ENCODE measurements around the gene EVA1C.
"Not testable (repeated sequence)": the region's sequence is repeated elsewhere in the genome, so short reads cannot be mapped to it uniquely, and the experiment has no call there.

Gene EVA1C

GRCh38 chr21:32545948-32546441 lies 133.5 kb downstream of the EVA1C start:
- H3K4me1 Mint-ChIP-seq: no peaks in the 10 kb centered on the region
- H3K9me3 Mint-ChIP-seq: no peaks in the 10 kb centered on the region
- ATAC-seq (no peak), DNase-seq (no peak)
- H3K27ac Mint-ChIP-seq: no peak overlapping the region
- H3K27me3 Mint-ChIP-seq: no peaks in the 10 kb centered on the region
- H3K36me3 Mint-ChIP-seq (ENCODE audit: low read depth): no peaks in the 10 kb centered on the region
- H3K4me3 Mint-ChIP-seq: no peak overlapping the region

- Mint-ChIP-seq H3K4me3 (no peak overlapping the region), H3K4me1 (no peaks in the 10 kb centered on the region), H3K27ac (no peak overlapping the region), H3K27me3 (no peaks in the 10 kb centered on the region), H3K9me3 (no peaks in the 10 kb centered on the region), H3K36me3 (ENCODE audit: low read depth) (no peaks in the 10 kb centered on the region)
- no peak for DNase-seq
- no peak for ATAC-seq
Observed at GRCh38 chr21:32547018-32547417, 134.5 kb downstream of the EVA1C start.

- ATAC-seq (no peak), DNase-seq (no peak)
- Mint-ChIP-seq H3K9me3 (no peaks in the 10 kb centered on the region), H3K4me1 (no peaks in the 10 kb centered on the region), H3K27ac (no peak overlapping the region), H3K27me3 (no peaks in the 10 kb centered on the region), H3K4me3 (no peak overlapping the region), H3K36me3 (ENCODE audit: low read depth) (no peaks in the 10 kb centered on the region)
Observed at GRCh38 chr21:32548978-32549377, 136.5 kb downstream of the EVA1C start.

GRCh38 chr21:32549440-32549839 lies 136.9 kb downstream of the EVA1C start:
- Mint-ChIP-seq H3K9me3 (no peaks in the 10 kb centered on the region), H3K36me3 (ENCODE audit: low read depth) (no peaks in the 10 kb centered on the region), H3K27me3 (no peaks in the 10 kb centered on the region), H3K4me1 (no peaks in the 10 kb centered on the region), H3K27ac (no peak overlapping the region), H3K4me3 (no peak overlapping the region)
- no peak for DNase-seq
- no peak for ATAC-seq

- no peak for ATAC-seq
- Mint-ChIP-seq H3K27ac (no peak overlapping the region), H3K27me3 (no peaks in the 10 kb centered on the region), H3K4me1 (no peaks in the 10 kb centered on the region), H3K4me3 (no peak overlapping the region), H3K36me3 (ENCODE audit: low read depth) (no peaks in the 10 kb centered on the region), H3K9me3 (no peaks in the 10 kb centered on the region)
- DNase-seq: no peak
Observed at GRCh38 chr21:32549886-32550285, 137.4 kb downstream of the EVA1C start.

- Mint-ChIP-seq H3K36me3 (ENCODE audit: low read depth) (no peaks in the 10 kb centered on the region), H3K9me3 (no peaks in the 10 kb centered on the region), H3K27me3 (no peaks in the 10 kb centered on the region), H3K4me3 (no peak overlapping the region), H3K4me1 (peaks cover 2% of the 10 kb centered on the region), H3K27ac (no peak overlapping the region)
- ATAC-seq (no peak), DNase-seq (no peak)
Observed at GRCh38 chr21:32554832-32555638, 142.5 kb downstream of the EVA1C start.

GRCh38 chr21:32558106-32558505 lies 145.6 kb downstream of the EVA1C start:
- H3K9me3 Mint-ChIP-seq: no peaks in the 10 kb centered on the region
- no peak overlapping the region for H3K4me3 Mint-ChIP-seq
- DNase-seq (no peak), ATAC-seq (no peak)
- H3K27ac Mint-ChIP-seq: no peak overlapping the region
- peaks cover 7% of the 10 kb centered on the region for H3K4me1 Mint-ChIP-seq
- no peaks in the 10 kb centered on the region for H3K36me3 Mint-ChIP-seq (ENCODE audit: low read depth)
- no peaks in the 10 kb centered on the region for H3K27me3 Mint-ChIP-seq

GRCh38 chr21:32559006-32559610 lies 146.6 kb downstream of the EVA1C start:
- Mint-ChIP-seq H3K9me3 (no peaks in the 10 kb centered on the region), H3K4me3 (no peak overlapping the region), H3K36me3 (ENCODE audit: low read depth) (no peaks in the 10 kb centered on the region)

GRCh38 chr21:32560896-32561295 lies 148.4 kb downstream of the EVA1C start:
- ATAC-seq (no peak), DNase-seq (no peak)
- Mint-ChIP-seq H3K4me3 (no peak overlapping the region), H3K4me1 (peaks cover 5% of the 10 kb centered on the region), H3K36me3 (ENCODE audit: low read depth) (peaks cover 5% of the 10 kb centered on the region), H3K27me3 (no peaks in the 10 kb centered on the region), H3K9me3 (peaks cover 12% of the 10 kb centered on the region), H3K27ac (no peak overlapping the region)

More at GRCh38 chr21:32559006-32559610, 146.6 kb downstream of the EVA1C start:
- Mint-ChIP-seq H3K27me3 (no peaks in the 10 kb centered on the region), H3K27ac (no peak overlapping the region), H3K4me1 (peaks cover 7% of the 10 kb centered on the region)
- ATAC-seq (no peak), DNase-seq (no peak)

GRCh38 chr21:32561476-32561875 lies 149.0 kb downstream of the EVA1C start:
- not testable (repeated sequence) for H3K27ac Mint-ChIP-seq, H3K27me3 Mint-ChIP-seq, ATAC-seq

GRCh38 chr21:32562426-32562825 lies 149.9 kb downstream of the EVA1C start:
- H3K36me3 Mint-ChIP-seq (ENCODE audit: low read depth): peaks cover 5% of the 10 kb centered on the region
- H3K4me1 Mint-ChIP-seq: peaks cover 5% of the 10 kb centered on the region
- DNase-seq (peak; percentile 17), ATAC-seq (peak; percentile 46)
- no peak overlapping the region for H3K27ac Mint-ChIP-seq
- H3K9me3 Mint-ChIP-seq: peaks cover 12% of the 10 kb centered on the region
- no peaks in the 10 kb centered on the region for H3K27me3 Mint-ChIP-seq
- no peak overlapping the region for H3K4me3 Mint-ChIP-seq

More at GRCh38 chr21:32561476-32561875, 149.0 kb downstream of the EVA1C start:
- H3K4me3 Mint-ChIP-seq; H3K4me1 Mint-ChIP-seq; DNase-seq; H3K36me3 Mint-ChIP-seq (ENCODE audit: low read depth): not testable (repeated sequence)
- H3K9me3 Mint-ChIP-seq: peaks cover 12% of the 10 kb centered on the region

GRCh38 chr21:32562915-32563314 lies 150.4 kb downstream of the EVA1C start:
- no peak overlapping the region for H3K4me3 Mint-ChIP-seq
- no peak for ATAC-seq
- no peaks in the 10 kb centered on the region for H3K27me3 Mint-ChIP-seq
- peaks cover 5% of the 10 kb centered on the region for H3K4me1 Mint-ChIP-seq
- H3K9me3 Mint-ChIP-seq: peaks cover 12% of the 10 kb centered on the region
- no peak overlapping the region for H3K27ac Mint-ChIP-seq
- peaks cover 5% of the 10 kb centered on the region for H3K36me3 Mint-ChIP-seq (ENCODE audit: low read depth)
- no peak for DNase-seq

Measured in activated naive CD8-positive, alpha-beta T cell treated with anti-CD3 and anti-CD28 coated beads, Interleukin-2, amount 50 U/mL, for 24 hours (primary cell).